Astrocyte of the spinal cord (primary cell): ENCODE data around the gene ADRB2.

Experiments
- DNase-seq: peaks from one replicate; pipeline ENCODE4 v3.0.0; 2011; ENCODE audit warnings: low read depth, low spot score
- H3K4me3 ChIP-seq: 2 replicates; pipeline ENCODE4 v1.5.1; 2011; ENCODE audit warnings: low read depth, mild to moderate bottlenecking, low read length, moderate library complexity
- in situ Hi-C: cut with HindIII; loops from 2 replicates; pipeline ENCODE4 v1.10.0; 2017; ENCODE audit warnings: low sequenced_read_pairs
- TF ChIP-seq, protein P1 (sequence below): IDR thresholded peaks from 2 replicates; pipeline ENCODE4 v1.5.1; 2012; ENCODE audit warnings: low read depth, mild to moderate bottlenecking, low read length, inconsistent platforms

Gene ADRB2

DNA sequence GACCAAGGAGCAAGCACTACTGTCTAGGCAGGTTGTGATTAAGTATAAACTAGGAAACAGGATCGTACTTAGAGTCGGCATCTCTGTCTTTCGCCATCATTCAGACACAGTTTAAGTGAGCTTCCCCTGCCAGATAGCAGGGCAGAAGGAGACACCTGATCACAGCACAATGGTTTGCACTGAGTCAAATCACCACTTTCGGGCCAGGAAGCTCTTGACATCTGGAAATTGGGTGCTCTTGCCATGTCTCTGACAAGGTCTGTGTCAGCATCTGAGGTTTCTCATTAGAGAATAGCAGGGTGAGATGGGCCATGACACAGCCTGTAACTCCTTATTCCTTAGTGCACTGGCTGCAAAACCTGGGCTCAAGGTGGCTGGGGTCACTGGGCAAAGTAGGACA, 8.3 kb downstream of the ADRB2 start:
- in situ Hi-C loops: no loop called here
- DNase-seq: no peak
- H3K4me3 ChIP-seq: no peak overlapping the region

DNA sequence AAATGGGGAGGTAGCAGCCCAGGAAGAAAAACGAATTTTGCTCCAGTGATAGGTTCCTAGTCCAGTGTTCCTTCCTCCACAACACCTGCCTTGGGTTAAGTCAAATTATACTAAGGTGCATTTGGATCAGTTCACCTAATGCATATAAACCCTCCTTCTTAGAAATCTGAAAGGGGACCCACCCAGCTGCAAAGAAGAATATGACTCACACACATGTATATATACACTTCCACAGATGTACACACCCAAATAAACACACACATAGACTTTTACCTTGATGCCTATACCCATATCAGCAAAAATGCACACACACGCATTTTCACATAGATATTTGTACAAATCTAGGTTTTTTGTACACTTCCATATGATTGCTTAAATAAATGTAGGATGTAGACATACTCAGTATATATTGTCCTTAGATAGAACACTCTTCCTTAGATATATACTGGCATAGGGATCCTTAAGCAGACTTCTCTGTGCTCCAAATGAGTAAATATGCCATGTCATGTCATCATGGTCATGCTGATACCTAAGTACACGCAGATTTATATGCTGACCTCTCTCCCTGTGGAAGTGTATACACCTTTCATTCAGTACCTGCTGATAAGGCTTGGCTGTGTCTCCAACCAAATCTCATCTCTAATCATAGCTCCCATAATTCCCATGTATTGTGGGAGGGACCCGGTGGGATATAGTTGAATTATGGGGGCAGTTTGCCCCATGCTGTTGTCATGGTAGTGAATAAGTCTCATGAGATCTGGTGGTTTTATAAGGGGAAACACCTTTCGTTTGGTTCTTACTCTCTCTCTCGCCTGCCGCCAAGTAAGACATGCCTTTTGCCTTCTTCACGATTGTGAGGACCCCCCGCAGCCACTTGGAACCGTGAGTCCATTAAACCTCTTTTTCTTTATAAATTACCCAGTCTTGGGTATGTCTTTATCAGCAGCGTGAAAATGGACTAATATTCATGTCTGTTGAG, 10.2 kb downstream of the ADRB2 start:
- DNase-seq: no peak
- in situ Hi-C loops: no loop called here
- H3K4me3 ChIP-seq: no peak overlapping the region
- TF ChIP-seq, protein P1, sequence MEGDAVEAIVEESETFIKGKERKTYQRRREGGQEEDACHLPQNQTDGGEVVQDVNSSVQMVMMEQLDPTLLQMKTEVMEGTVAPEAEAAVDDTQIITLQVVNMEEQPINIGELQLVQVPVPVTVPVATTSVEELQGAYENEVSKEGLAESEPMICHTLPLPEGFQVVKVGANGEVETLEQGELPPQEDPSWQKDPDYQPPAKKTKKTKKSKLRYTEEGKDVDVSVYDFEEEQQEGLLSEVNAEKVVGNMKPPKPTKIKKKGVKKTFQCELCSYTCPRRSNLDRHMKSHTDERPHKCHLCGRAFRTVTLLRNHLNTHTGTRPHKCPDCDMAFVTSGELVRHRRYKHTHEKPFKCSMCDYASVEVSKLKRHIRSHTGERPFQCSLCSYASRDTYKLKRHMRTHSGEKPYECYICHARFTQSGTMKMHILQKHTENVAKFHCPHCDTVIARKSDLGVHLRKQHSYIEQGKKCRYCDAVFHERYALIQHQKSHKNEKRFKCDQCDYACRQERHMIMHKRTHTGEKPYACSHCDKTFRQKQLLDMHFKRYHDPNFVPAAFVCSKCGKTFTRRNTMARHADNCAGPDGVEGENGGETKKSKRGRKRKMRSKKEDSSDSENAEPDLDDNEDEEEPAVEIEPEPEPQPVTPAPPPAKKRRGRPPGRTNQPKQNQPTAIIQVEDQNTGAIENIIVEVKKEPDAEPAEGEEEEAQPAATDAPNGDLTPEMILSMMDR: no peak

More for the DNA sequence above, 8.3 kb downstream of the ADRB2 start:
- TF ChIP-seq, protein P1: no peak

DNA sequence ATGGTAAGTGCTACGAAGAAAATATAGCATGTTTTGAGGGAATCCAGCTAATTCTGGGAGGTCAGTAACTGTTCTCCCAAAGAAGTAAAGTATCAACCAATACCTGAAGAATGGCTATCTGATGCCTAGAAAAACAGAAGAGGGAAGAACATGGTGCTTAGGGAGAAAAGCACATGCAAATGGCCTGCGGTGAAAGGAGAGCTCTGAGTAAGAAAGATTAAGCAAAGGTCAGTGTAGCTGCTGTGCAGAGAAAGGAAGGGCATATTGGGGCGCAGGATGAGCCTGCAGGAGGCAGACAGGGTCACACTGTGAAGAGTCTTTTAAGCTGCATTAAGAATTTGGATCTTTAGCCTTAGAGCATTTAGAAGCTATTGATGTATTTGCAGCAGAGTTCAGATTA, 11.0 kb downstream of the ADRB2 start:
- no peak overlapping the region for H3K4me3 ChIP-seq
- TF ChIP-seq, protein P1: no peak
- DNase-seq: no peak
- in situ Hi-C loops: no loop called here

DNA sequence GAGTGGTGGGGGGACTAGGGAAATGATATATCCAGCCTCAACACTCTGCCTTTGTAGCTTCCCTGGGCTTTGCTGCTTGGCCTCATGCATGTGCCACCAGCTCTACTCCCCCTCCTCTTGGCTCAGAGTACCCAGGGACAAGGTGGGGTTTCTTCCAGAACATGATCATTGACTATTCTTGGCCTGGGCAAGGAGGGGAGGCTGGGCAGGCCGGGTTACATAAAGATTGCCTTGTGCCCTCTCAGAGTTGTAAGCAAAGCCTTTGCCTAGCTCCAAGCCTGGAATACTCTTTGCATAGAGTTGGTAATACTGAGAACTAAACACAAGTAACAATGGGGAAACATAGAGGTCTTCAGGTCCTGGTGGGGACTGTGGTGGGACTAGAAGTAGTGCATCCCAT, 11.9 kb downstream of the ADRB2 start:
- H3K4me3 ChIP-seq: no peak overlapping the region
- DNase-seq: no peak
- TF ChIP-seq, protein P1: no peak
- in situ Hi-C loops: no loop called here

DNA sequence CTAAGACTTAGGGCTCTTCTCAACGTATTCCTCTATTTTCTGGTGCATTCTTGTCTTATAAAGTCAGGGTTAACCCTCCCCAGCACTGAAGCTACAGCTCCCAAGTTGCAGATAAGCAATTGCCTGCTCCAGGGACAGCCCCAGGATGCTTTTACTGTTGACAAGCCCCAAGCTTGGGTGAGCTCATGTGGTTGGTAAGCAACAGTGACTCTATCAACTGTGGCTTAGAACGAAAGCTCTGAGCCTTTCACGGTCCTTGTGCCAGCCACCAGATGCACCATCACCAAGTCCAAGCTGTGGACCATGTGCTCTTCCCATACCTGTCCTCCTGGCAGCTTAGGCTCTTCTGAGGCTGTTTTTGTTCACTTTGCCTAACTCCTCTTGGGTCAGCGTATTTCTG, 13.5 kb downstream of the ADRB2 start:
- no peak for DNase-seq
- in situ Hi-C loops: no loop called here
- no peak overlapping the region for H3K4me3 ChIP-seq
- TF ChIP-seq, protein P1: no peak

DNA sequence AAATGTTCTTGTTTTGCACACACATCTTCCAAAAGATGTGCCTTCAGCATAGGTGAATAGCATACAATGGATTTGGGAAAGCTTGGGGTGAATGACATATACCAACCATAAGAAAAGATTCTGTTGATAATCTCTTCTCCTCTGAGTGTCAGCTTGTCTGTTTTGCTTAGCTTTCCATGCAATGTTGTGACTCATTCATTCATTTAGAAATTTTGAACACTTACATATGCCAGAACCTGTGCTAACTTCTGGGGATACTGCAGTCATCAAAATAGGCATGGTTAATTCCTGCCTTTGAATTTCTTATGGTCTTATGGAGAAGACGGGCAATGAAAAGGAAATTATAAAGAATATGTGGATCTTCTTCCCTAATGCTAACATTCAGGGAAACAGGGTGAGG, 14.1 kb downstream of the ADRB2 start:
- no peak overlapping the region for H3K4me3 ChIP-seq
- in situ Hi-C loops: no loop called here
- no peak for DNase-seq
- TF ChIP-seq, protein P1: no peak
